Spleen (tissue), 11 donors: ENCODE data around the gene ZDHHC21. TPM values are rescaled to one million over a fixed set of nuclear protein-coding genes. Genes with fewer than 3 reads are reported as not detected.

Source experiments
- DNase-seq: peaks from one replicate; pipeline ENCODE4 v3.0.0-alpha.2; 2020
- H3K27ac ChIP-seq, 8 donors: fragments of 200-600 bp; sonication (generic) in 7 of 8; 1 replicate in 4 of 8; 2 replicates in 4 of 8; pipeline versions ENCODE4 v1.5.0 to v1.8.0; 2016 to 2021; ENCODE audit warnings: inconsistent platforms in 4 of 8, mild to moderate bottlenecking in 4 of 8, moderate library complexity in 1 of 8
- H3K27me3 ChIP-seq, 7 donors: fragments of 200-600 bp; sonication (generic) in 6 of 7; replicated peaks in 1 of 7; 1 replicate in 4 of 7; 2 replicates in 3 of 7; pipeline versions ENCODE4 v1.5.0 to v1.8.0; 2016 to 2021; ENCODE audit warnings: inconsistent platforms in 3 of 7, mild to moderate bottlenecking in 1 of 7
- H3K36me3 ChIP-seq, 6 donors: fragments of 200-600 bp; sonication (generic) in 5 of 6; 1 replicate in 4 of 6; 2 replicates in 2 of 6; pipeline versions ENCODE4 v1.5.0 to v1.8.0; 2016 to 2021; ENCODE audit warnings: inconsistent platforms in 2 of 6
- H3K4me1 ChIP-seq, 6 donors: fragments of 200-600 bp; sonication (generic) in 5 of 6; 1 replicate in 3 of 6; 2 replicates in 3 of 6; pipeline versions ENCODE4 v1.5.0 to v1.8.0; 2016 to 2021; ENCODE audit warnings: inconsistent platforms in 3 of 6
- H3K4me3 ChIP-seq, 8 donors: fragments of 200-600 bp; sonication (generic) in 7 of 8; 1 replicate in 4 of 8; 2 replicates in 4 of 8; pipeline versions ENCODE4 v1.5.0 to v1.8.0; 2016 to 2021; ENCODE audit warnings: inconsistent platforms in 4 of 8, mild to moderate bottlenecking in 4 of 8, moderate library complexity in 2 of 8
- H3K9me3 ChIP-seq, 8 donors: fragments of 200-600 bp; sonication (generic) in 7 of 8; 1 replicate in 4 of 8; 2 replicates in 4 of 8; pipeline versions ENCODE4 v1.5.0 to v1.8.0; 2016 to 2021; ENCODE audit warnings: inconsistent platforms in 4 of 8
- CTCF ChIP-seq, 11 experiments: fragments of 200-600 bp in 7 of 11; fragments of 450-650 bp in 4 of 11; sonication (generic) in 4 of 11; IDR thresholded peaks in 8 of 11; conservative IDR thresholded peaks in 3 of 11; 1 replicate in 7 of 11; 2 replicates in 4 of 11; pipeline versions ENCODE4 v1.4.0 to v1.8.0; 2016 to 2021; ENCODE audit warnings: antibody characterized with exemption in 11 of 11, inconsistent platforms in 4 of 11, mild to moderate bottlenecking in 1 of 11
- POLR2A ChIP-seq, 3 donors: fragments of 450-650 bp; IDR thresholded peaks; one replicate each; pipeline ENCODE4 v1.5.1; 2017; ENCODE audit warnings: antibody characterized with exemption in 3 of 3, mild to moderate bottlenecking in 1 of 3
- POLR2AphosphoS5 ChIP-seq, 3 donors: sonication (generic); formaldehyde crosslinking; IDR thresholded peaks; one replicate each; pipeline ENCODE4 v1.5.1; 2017; ENCODE audit warnings: antibody characterized with exemption in 3 of 3
- WGBS, 5 donors: extraction: QIAGEN DNeasy Blood & Tissue Kit in 3 of 5; methylation state at CpG; one replicate each; pipeline versions ENCODE4 v1.1.5 to v1.1.7; 2013 to 2018; 5-methylcytosine and 5-hydroxymethylcytosine counted together
- intact Hi-C: fragments of 100-400 bp; cut with DNase I; formaldehyde crosslinking; loops from one replicate; pipeline ENCODE4 v1.15.0; 2023; ENCODE audit warnings: low total_unique reads
- polyA plus RNA-seq, 3 donors: library from polyadenylated mRNA; stranded (reverse); fragments of 200-250 nt; gene quantifications; one replicate each; pipeline ENCODE4 v1.2.1, GENCODE V29; 2013
- total RNA-seq, 7 donors: library from RNA; depleted of rRNA in 3 of 7; stranded (reverse); fragments of >200 nt in 3 of 7; fragmentation: NEBNext Ultra II Directional in 4 of 7; extraction: Animal tissue kit (Norgen Biotek cat#: 25700) in 4 of 7; gene quantifications; one replicate each; pipeline versions ENCODE4 v1.1.0 to v1.2.1, GENCODE V29; 2016 to 2021
- donor health status: healthy with polysubstance abuse.
- donor health status: DM: no; HTN: no; CAD: no; lungs with moderate emphysema.
- donor health status: DM: no; HTN: no; CAD: no.
- donor health status: Bipolar disorder and iron deficiency.
- donor health status: healthy.
- donor health status: DM: no; HTN: no; CAD: no.
- donor health status: DM: yes; HTN: yes; CAD: no.

The ZDHHC21 gene
- total and polyA plus RNA-seq, 10 donors = 4.9 to 30.7 (median 18.5) TPM

GRCh38 chr9:14661421-14662059 is 31.7 kb downstream of the ZDHHC21 start:
- H3K9me3 ChIP-seq = peaks cover 0 to 8% (median 1%) of the 10 kb centered on the region in 8 donors
- intact Hi-C loops = no loop called here
- H3K36me3 ChIP-seq = peaks cover 0 to 55% (median 19%) of the 10 kb centered on the region in 6 donors
- H3K4me3 ChIP-seq = no peak overlapping the region
- TF ChIP-seq POLR2A (IDR thresholded peaks at IDR 0.05) (no peak), CTCF (IDR thresholded peaks at IDR 0.05 in 8 of 11, conservative IDR thresholded peaks at IDR 0.05 in 3 of 11) (peak in 5 of 11 experiments; percentile 9 to 28 (median 25))
- WGBS, 5 donors = 66 to 83% (median 72%) methylated on average over 3 of the region's 3 CpGs
- no peak overlapping the region for H3K27ac ChIP-seq
- DNase-seq = no peak
- no peaks in the 10 kb centered on the region for H3K27me3 ChIP-seq
- no peaks in the 10 kb centered on the region for H3K4me1 ChIP-seq

GRCh38 chr9:14660721-14661120 is 32.5 kb downstream of the ZDHHC21 start:
- intact Hi-C loops = no loop called here
- H3K27me3 ChIP-seq = no peaks in the 10 kb centered on the region
- no peaks in the 10 kb centered on the region for H3K4me1 ChIP-seq
- no peak overlapping the region for H3K4me3 ChIP-seq
- no peak overlapping the region for H3K27ac ChIP-seq
- no peak for TF ChIP-seq CTCF (IDR thresholded peaks at IDR 0.05 in 8 of 11, conservative IDR thresholded peaks at IDR 0.05 in 3 of 11)
- TF ChIP-seq POLR2A (IDR thresholded peaks at IDR 0.05) = no peak
- TF ChIP-seq POLR2AphosphoS5 (IDR thresholded peaks at IDR 0.05) = no peak
- DNase-seq = no peak
- H3K36me3 ChIP-seq = peaks cover 0 to 63% (median 24%) of the 10 kb centered on the region in 6 donors
- WGBS, 5 donors = 88 to 94% (median 92%) methylated on average over 5 of the region's 5 CpGs
- peaks cover 0 to 16% (median 9%) of the 10 kb centered on the region in 8 donors for H3K9me3 ChIP-seq

- TF ChIP-seq POLR2A (IDR thresholded peaks at IDR 0.05) (no peak), POLR2AphosphoS5 (IDR thresholded peaks at IDR 0.05) (no peak), CTCF (IDR thresholded peaks at IDR 0.05 in 8 of 11, conservative IDR thresholded peaks at IDR 0.05 in 3 of 11) (no peak)
These were observed 38.3 kb downstream of the ZDHHC21 start for GRCh38 chr9:14654932-14655331.

GRCh38 chr9:14653511-14653910 is 39.7 kb downstream of the ZDHHC21 start:
- peaks cover 0 to 66% (median 21%) of the 10 kb centered on the region in 6 donors for H3K36me3 ChIP-seq
- no peak for DNase-seq
- H3K27me3 ChIP-seq = no peaks in the 10 kb centered on the region
- intact Hi-C loops = no loop called here
- WGBS, 5 donors = 86 to 97% (median 90%) methylated on average over 1 of the region's 1 CpG
- H3K4me3 ChIP-seq = no peak overlapping the region
- peaks cover 6 to 38% (median 30%) of the 10 kb centered on the region in 8 donors for H3K9me3 ChIP-seq
- TF ChIP-seq POLR2A (IDR thresholded peaks at IDR 0.05) (no peak), CTCF (IDR thresholded peaks at IDR 0.05 in 8 of 11, conservative IDR thresholded peaks at IDR 0.05 in 3 of 11) (no peak), POLR2AphosphoS5 (IDR thresholded peaks at IDR 0.05) (no peak)
- no peak overlapping the region for H3K27ac ChIP-seq
- no peaks in the 10 kb centered on the region for H3K4me1 ChIP-seq

More at GRCh38 chr9:14654932-14655331, 38.3 kb downstream of the ZDHHC21 start:
- Histone ChIP-seq H3K27me3 (no peaks in the 10 kb centered on the region), H3K9me3 (peaks cover 6 to 38% (median 30%) of the 10 kb centered on the region in 8 donors), H3K4me1 (no peaks in the 10 kb centered on the region), H3K27ac (no peak overlapping the region), H3K4me3 (no peak overlapping the region), H3K36me3 (peaks cover 0 to 80% (median 27%) of the 10 kb centered on the region in 6 donors)
- intact Hi-C loops = no loop called here
- no peak for DNase-seq
- 95 to 100% (median 96%) methylated on average over 1 of the region's 1 CpG for WGBS, 5 donors
